Keratinocyte (primary cell): ENCODE data around the gene VSTM1. TPM values are rescaled to one million over a fixed set of nuclear protein-coding genes. Genes with fewer than 3 reads are reported as not detected.

Source experiments
- DNase-seq: peaks from one replicate; pipeline ENCODE4 v3.0.0-alpha.2; 2011; ENCODE audit warnings: low read depth, missing footprints, low spot score
- FAIRE-seq: peaks from 2 replicates; lab custom pipeline; 2011; peaks lifted over from hg19 to GRCh38; lab: Jason Lieb, UNC
- H2AFZ ChIP-seq: 2 replicates; pipeline ENCODE4 v1.6.0; 2012; ENCODE audit warnings: low read length, control low read depth, inconsistent platforms; ENCODE audit not compliant: control insufficient read depth
- H3K27ac ChIP-seq: 2 replicates; pipeline ENCODE4 v1.5.1; 2011; ENCODE audit warnings: low read length; ENCODE audit not compliant: control insufficient read depth, insufficient read depth
- H3K27me3 ChIP-seq: 3 replicates; pipeline ENCODE4 v1.6.0; 2011; ENCODE audit warnings: low read length; ENCODE audit not compliant: control insufficient read depth, insufficient read depth; ENCODE audit errors: extremely low read depth
- H3K36me3 ChIP-seq, 2 experiments: 2 replicates in 1 of 2; 3 replicates in 1 of 2; pipeline ENCODE4 v1.5.1; 2011; ENCODE audit warnings: low read length in 2 of 2, mild to moderate bottlenecking in 1 of 2; ENCODE audit not compliant: control insufficient read depth in 2 of 2, insufficient read depth in 2 of 2; ENCODE audit errors: extremely low read depth in 1 of 2
- H3K4me1 ChIP-seq: 3 replicates; pipeline ENCODE4 v1.5.1; 2011; ENCODE audit warnings: low read length; ENCODE audit not compliant: control insufficient read depth, insufficient read depth; ENCODE audit errors: extremely low read depth
- H3K4me2 ChIP-seq: 3 replicates; pipeline ENCODE4 v1.6.0; 2011; ENCODE audit warnings: low read depth, low read length; ENCODE audit not compliant: control insufficient read depth, insufficient read depth; ENCODE audit errors: extremely low read depth
- H3K4me3 ChIP-seq, 3 experiments: fragments of 200-600 bp in 1 of 3; sonication (generic) in 1 of 3; 2 replicates in 2 of 3; 3 replicates in 1 of 3; pipeline ENCODE4 v1.5.1; 2011 to 2016; ENCODE audit warnings: low read length in 3 of 3, mild to moderate bottlenecking in 3 of 3, control low read depth in 2 of 3, inconsistent platforms in 1 of 3, low read depth in 1 of 3, mixed read lengths in 1 of 3, mixed run types in 1 of 3, moderate library complexity in 1 of 3; ENCODE audit not compliant: control insufficient read depth in 2 of 3, insufficient read depth in 2 of 3; ENCODE audit errors: extremely low read depth in 1 of 3
- H3K79me2 ChIP-seq: 2 replicates; pipeline ENCODE4 v1.6.0; 2012; ENCODE audit warnings: low read length; ENCODE audit not compliant: control insufficient read depth, insufficient read depth
- H3K9ac ChIP-seq: 3 replicates; pipeline ENCODE4 v1.6.0; 2011; ENCODE audit warnings: low read length; ENCODE audit not compliant: control insufficient read depth, insufficient read depth; ENCODE audit errors: extremely low read depth
- H3K9me1 ChIP-seq: 3 replicates; pipeline ENCODE4 v1.6.0; 2011; ENCODE audit warnings: low read length; ENCODE audit not compliant: control insufficient read depth, insufficient read depth; ENCODE audit errors: extremely low read depth
- H3K9me3 ChIP-seq: 2 replicates; pipeline ENCODE4 v1.5.1; 2012; ENCODE audit warnings: low read depth, low read length; ENCODE audit not compliant: control insufficient read depth
- H4K20me1 ChIP-seq: 3 replicates; pipeline ENCODE4 v1.6.0; 2011; ENCODE audit warnings: low read length; ENCODE audit not compliant: control insufficient read depth, insufficient read depth; ENCODE audit errors: extremely low read depth
- EZH2 ChIP-seq: IDR thresholded peaks from one replicate; pipeline ENCODE4 v1.6.1; 2012; ENCODE audit warnings: inconsistent platforms, mild to moderate bottlenecking, low read length, moderate library complexity
- dilution Hi-C: fragments of 300-500 bp; cut with MboI; formaldehyde crosslinking; loops from one replicate; pipeline ENCODE4 v1.7.0; 2020; ENCODE audit warnings: low sequenced_read_pairs; ENCODE audit not compliant: extremely low pct_ligation_motif_present
- polyA plus RNA-seq, 5 experiments: library from polyadenylated mRNA; depleted of rRNA in 3 of 5; stranded (reverse) in 3 of 5; stranded (forward) in 1 of 5; unstranded in 1 of 5; fragments of >200 nt; gene quantifications; 1 replicate in 1 of 5; 2 replicates in 3 of 5; 3 replicates in 1 of 5; pipeline versions ENCODE4 v1.2.1 to v1.2.3, GENCODE V29; 2011 to 2012; ENCODE audit warnings: missing spikeins in 2 of 5, low read depth in 1 of 5, low replicate concordance in 1 of 5
- TF ChIP-seq, protein P1 (sequence below), 3 experiments: IDR thresholded peaks in 1 of 3; conservative IDR thresholded peaks in 1 of 3; optimal IDR thresholded peaks in 1 of 3; 2 replicates in 2 of 3; 3 replicates in 1 of 3; pipeline versions ENCODE3 to v1.5.1; 2011; ENCODE audit warnings: low read length in 3 of 3, mild to moderate bottlenecking in 3 of 3, moderate library complexity in 2 of 3, control low read depth in 1 of 3, inconsistent platforms in 1 of 3; ENCODE audit not compliant: insufficient read depth in 2 of 3; ENCODE audit errors: extremely low read depth in 1 of 3

The VSTM1 gene
- polyA plus RNA-seq, 1 donor (not counting 4 experiments of a cell fraction or from before 2014, with no cell fraction given): not detected

GRCh38 chr19:54042989-54043388 lies 20.7 kb downstream of the VSTM1 start:
- Histone ChIP-seq H3K4me3 (no peak overlapping the region), H3K4me2 (no peak overlapping the region), H3K4me1 (no peaks in the 10 kb centered on the region), H3K9me1 (no peaks in the 10 kb centered on the region), H3K9me3 (no peaks in the 10 kb centered on the region), H3K9ac (no peak overlapping the region), H3K27me3 (no peaks in the 10 kb centered on the region), H3K36me3 (no peaks in the 10 kb centered on the region), H3K79me2 (no peaks in the 10 kb centered on the region), H2AFZ (no peak overlapping the region), H3K27ac (no peak overlapping the region), H4K20me1 (no peaks in the 10 kb centered on the region)
- dilution Hi-C loops: loop anchor here (25.0 kb wide), 1 partner anchor 106 kb away; no protein-coding TSS in a partner anchor
- TF ChIP-seq, protein P1, sequence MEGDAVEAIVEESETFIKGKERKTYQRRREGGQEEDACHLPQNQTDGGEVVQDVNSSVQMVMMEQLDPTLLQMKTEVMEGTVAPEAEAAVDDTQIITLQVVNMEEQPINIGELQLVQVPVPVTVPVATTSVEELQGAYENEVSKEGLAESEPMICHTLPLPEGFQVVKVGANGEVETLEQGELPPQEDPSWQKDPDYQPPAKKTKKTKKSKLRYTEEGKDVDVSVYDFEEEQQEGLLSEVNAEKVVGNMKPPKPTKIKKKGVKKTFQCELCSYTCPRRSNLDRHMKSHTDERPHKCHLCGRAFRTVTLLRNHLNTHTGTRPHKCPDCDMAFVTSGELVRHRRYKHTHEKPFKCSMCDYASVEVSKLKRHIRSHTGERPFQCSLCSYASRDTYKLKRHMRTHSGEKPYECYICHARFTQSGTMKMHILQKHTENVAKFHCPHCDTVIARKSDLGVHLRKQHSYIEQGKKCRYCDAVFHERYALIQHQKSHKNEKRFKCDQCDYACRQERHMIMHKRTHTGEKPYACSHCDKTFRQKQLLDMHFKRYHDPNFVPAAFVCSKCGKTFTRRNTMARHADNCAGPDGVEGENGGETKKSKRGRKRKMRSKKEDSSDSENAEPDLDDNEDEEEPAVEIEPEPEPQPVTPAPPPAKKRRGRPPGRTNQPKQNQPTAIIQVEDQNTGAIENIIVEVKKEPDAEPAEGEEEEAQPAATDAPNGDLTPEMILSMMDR (optimal IDR thresholded peaks at IDR 0.05 in 1 of 3, IDR thresholded peaks at IDR 0.05 in 1 of 3, conservative IDR thresholded peaks at IDR 0.05 in 1 of 3; ENCODE audit: extremely low read depth in 1 of 3, insufficient read depth in 2 of 3, low read length in 3 of 3): no peak
- no peak for TF ChIP-seq EZH2
- DNase-seq: no peak
- no peak for FAIRE-seq

GRCh38 chr19:54041969-54042606 lies 21.6 kb downstream of the VSTM1 start:
- no peaks in the 10 kb centered on the region for H3K36me3 ChIP-seq
- H2AFZ ChIP-seq: no peak overlapping the region
- DNase-seq (no peak), FAIRE-seq (no peak)
- H3K9me1 ChIP-seq: no peaks in the 10 kb centered on the region
- H3K79me2 ChIP-seq: no peaks in the 10 kb centered on the region
- H3K4me1 ChIP-seq: no peaks in the 10 kb centered on the region
- no peak for TF ChIP-seq EZH2
- TF ChIP-seq, protein P1 (optimal IDR thresholded peaks at IDR 0.05 in 1 of 3, IDR thresholded peaks at IDR 0.05 in 1 of 3, conservative IDR thresholded peaks at IDR 0.05 in 1 of 3; ENCODE audit: extremely low read depth in 1 of 3, insufficient read depth in 2 of 3, low read length in 3 of 3): no peak
- H3K9ac ChIP-seq: no peak overlapping the region
- no peak overlapping the region for H3K4me2 ChIP-seq
- no peaks in the 10 kb centered on the region for H3K27me3 ChIP-seq
- H3K27ac ChIP-seq: no peak overlapping the region
- no peaks in the 10 kb centered on the region for H4K20me1 ChIP-seq
- H3K9me3 ChIP-seq: no peaks in the 10 kb centered on the region
- H3K4me3 ChIP-seq: no peak overlapping the region
- dilution Hi-C loops: loop anchor here (25.0 kb wide), 1 partner anchor 105 kb away; no protein-coding TSS in a partner anchor
